Suprapubic skin (tissue), 4 donors: ENCODE results near the gene CCNC. TPM values are rescaled to one million over a fixed set of nuclear protein-coding genes. Genes with fewer than 3 reads are reported as not detected.

Experiments
- DNase-seq, 2 donors: peaks; one replicate each; pipeline ENCODE4 v3.0.0-alpha.2; 2019; ENCODE audit warnings: low spot score in 2 of 2
- H3K27ac ChIP-seq: fragments of 200-600 bp; sonication (generic); one replicate; pipeline ENCODE4 v1.5.1; 2019
- H3K27me3 ChIP-seq: fragments of 200-600 bp; sonication (generic); one replicate; pipeline ENCODE4 v1.5.1; 2019
- H3K36me3 ChIP-seq: fragments of 200-600 bp; sonication (generic); one replicate; pipeline ENCODE4 v1.5.1; 2019
- H3K4me1 ChIP-seq: fragments of 200-600 bp; sonication (generic); one replicate; pipeline ENCODE4 v1.5.1; 2019
- H3K4me3 ChIP-seq: fragments of 200-600 bp; sonication (generic); one replicate; pipeline ENCODE4 v1.5.1; 2019; ENCODE audit warnings: mild to moderate bottlenecking
- H3K9me3 ChIP-seq: fragments of 200-600 bp; sonication (generic); one replicate; pipeline ENCODE4 v1.5.1; 2019
- EP300 ChIP-seq: sonication (generic); formaldehyde crosslinking; IDR thresholded peaks from one replicate; pipeline ENCODE4 v1.6.1; 2017; ENCODE audit warnings: antibody characterized with exemption
- POLR2A ChIP-seq, 2 donors: fragments of 450-650 bp; IDR thresholded peaks; one replicate each; pipeline ENCODE4 v1.6.1; 2017; ENCODE audit warnings: antibody characterized with exemption in 2 of 2, mild to moderate bottlenecking in 2 of 2, moderate library complexity in 2 of 2
- POLR2AphosphoS5 ChIP-seq, 3 donors: sonication (generic); formaldehyde crosslinking; IDR thresholded peaks; one replicate each; pipeline ENCODE4 v1.6.1; 2017; ENCODE audit warnings: antibody characterized with exemption in 3 of 3
- WGBS: methylation state at CpG from one replicate; pipeline ENCODE4 v1.1.5; 2018; 5-methylcytosine and 5-hydroxymethylcytosine counted together
- total RNA-seq, 4 donors: library from RNA; depleted of rRNA; stranded (reverse); fragments of >200 nt; gene quantifications; one replicate each; pipeline ENCODE4 v1.1.0, GENCODE V29; 2016
- TF ChIP-seq, protein P1 (sequence below), 2 donors: fragments of 200-600 bp in 1 of 2; fragments of 450-650 bp in 1 of 2; sonication (generic) in 1 of 2; IDR thresholded peaks; one replicate each; pipeline ENCODE4 v1.5.1; 2016 to 2019; ENCODE audit warnings: antibody characterized with exemption in 2 of 2, mild to moderate bottlenecking in 1 of 2, moderate library complexity in 1 of 2

The CCNC gene
- total RNA-seq, 4 donors from 2014 or later, result 38.4 to 63.4 (median 46.5) TPM

DNA sequence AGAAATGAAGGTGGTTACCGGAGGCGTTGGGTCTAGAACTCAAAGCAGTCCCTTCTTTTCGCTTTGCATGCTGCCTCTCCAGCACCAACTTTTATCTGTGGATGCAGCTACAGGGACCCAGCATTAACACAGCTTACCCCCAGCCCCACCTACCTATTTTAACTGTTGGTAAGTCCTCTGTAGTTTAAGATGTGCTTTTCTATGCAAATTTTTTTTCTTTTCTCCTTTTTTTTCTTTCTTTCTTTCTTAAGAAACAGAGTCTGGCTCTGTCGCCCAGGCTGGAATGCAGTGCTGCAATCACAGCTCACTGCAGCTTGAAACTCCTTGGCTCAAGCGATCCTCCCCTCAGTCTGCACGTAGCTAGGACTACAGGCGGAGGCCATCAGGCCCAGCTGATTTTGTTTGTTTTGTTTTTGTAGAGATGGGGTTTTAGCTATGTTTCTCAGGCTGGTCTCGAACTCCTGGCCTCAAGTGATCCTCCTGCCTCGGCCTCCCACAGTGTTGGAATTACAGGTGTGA lies 46.8 kb downstream of the CCNC start:
- no peaks in the 10 kb centered on the region for H3K9me3 ChIP-seq
- peaks cover 14% of the 10 kb centered on the region for H3K4me1 ChIP-seq
- 38% methylated on average over 9 of the region's 9 CpGs for WGBS
- TF ChIP-seq POLR2A (IDR thresholded peaks at IDR 0.05) (no peak), EP300 (no peak), POLR2AphosphoS5 (IDR thresholded peaks at IDR 0.05) (no peak)
- TF ChIP-seq, protein P1, sequence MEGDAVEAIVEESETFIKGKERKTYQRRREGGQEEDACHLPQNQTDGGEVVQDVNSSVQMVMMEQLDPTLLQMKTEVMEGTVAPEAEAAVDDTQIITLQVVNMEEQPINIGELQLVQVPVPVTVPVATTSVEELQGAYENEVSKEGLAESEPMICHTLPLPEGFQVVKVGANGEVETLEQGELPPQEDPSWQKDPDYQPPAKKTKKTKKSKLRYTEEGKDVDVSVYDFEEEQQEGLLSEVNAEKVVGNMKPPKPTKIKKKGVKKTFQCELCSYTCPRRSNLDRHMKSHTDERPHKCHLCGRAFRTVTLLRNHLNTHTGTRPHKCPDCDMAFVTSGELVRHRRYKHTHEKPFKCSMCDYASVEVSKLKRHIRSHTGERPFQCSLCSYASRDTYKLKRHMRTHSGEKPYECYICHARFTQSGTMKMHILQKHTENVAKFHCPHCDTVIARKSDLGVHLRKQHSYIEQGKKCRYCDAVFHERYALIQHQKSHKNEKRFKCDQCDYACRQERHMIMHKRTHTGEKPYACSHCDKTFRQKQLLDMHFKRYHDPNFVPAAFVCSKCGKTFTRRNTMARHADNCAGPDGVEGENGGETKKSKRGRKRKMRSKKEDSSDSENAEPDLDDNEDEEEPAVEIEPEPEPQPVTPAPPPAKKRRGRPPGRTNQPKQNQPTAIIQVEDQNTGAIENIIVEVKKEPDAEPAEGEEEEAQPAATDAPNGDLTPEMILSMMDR (IDR thresholded peaks at IDR 0.05), result no peak
- no peaks in the 10 kb centered on the region for H3K36me3 ChIP-seq
- H3K27me3 ChIP-seq, result no peaks in the 10 kb centered on the region
- peak overlapping the region; percentile 80 for H3K4me3 ChIP-seq
- DNase-seq, result no peak
- H3K27ac ChIP-seq, result peak overlapping the region; percentile 90

DNA sequence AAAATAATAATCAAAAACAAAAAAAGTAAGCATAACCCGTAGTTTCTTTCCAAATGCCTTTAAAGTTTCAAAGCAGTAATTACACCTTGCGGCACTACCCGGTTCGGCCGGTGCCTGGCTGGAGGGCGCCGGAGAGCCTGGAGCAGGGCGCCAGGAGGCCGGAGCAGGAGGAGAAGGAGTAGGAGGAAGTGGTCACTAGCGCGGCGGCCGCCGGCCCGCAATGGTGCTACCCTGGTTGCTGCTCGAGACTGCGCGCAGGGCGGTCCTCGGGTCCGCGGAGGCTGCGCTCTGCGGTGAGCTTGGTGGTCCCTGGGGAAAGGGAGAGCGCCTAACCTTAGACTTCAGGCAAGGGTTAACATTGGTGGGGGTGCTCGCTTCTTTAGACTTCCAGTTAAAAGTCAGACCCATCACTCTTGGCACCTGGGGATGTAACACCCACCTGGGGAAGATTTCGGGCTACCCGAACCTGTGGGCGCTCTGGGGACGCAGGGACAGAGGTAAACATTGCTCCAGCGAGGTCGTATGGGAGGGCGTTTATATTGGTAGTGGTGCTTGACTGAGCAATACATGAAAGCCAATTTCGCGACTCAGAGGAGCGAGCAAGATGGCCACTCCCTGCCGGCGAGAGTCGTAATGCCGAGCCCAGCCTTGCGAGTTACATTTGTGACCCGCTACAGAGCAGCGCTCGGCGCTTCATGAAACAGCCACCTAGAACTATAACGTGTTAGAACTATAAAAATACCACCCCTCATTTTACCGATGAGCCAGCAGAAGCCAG lies 47.4 kb downstream of the CCNC start:
- peak overlapping the region; percentile 90 for H3K27ac ChIP-seq
- H3K4me1 ChIP-seq, result peaks cover 14% of the 10 kb centered on the region
- under 1% methylated on average over 29 of the region's 47 CpGs for WGBS
- no peaks in the 10 kb centered on the region for H3K27me3 ChIP-seq
- peak in 1 of 2 donors; percentile 38 for TF ChIP-seq POLR2A (IDR thresholded peaks at IDR 0.05)
- no peak for TF ChIP-seq EP300
- TF ChIP-seq, protein P1 (IDR thresholded peaks at IDR 0.05), result peak; percentile 78 to 95
- peak in 2 of 3 donors; percentile 31 to 72 for TF ChIP-seq POLR2AphosphoS5 (IDR thresholded peaks at IDR 0.05)
- H3K4me3 ChIP-seq, result peak overlapping the region; percentile 80
- no peaks in the 10 kb centered on the region for H3K9me3 ChIP-seq
- peak; percentile 89 to 92 for DNase-seq
- no peaks in the 10 kb centered on the region for H3K36me3 ChIP-seq

DNA sequence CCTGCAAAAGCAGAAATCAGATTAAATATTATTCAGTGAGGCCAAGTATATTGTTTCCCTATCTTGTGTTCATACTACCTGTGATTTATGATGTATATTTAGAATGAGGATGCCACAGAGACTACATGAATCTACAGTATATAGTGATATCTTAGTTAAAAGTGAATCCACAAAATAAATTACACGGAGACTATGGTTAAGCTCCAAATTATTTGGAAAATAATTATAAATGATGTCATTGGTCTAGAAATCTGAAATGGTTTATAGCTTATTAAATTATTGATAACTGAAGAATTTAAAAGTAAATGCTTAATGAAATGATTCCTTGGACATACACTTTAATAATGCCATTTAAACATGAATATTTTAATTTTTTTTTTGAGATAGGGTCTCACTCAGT lies 49.0 kb downstream of the CCNC start:
- H3K36me3 ChIP-seq, result no peaks in the 10 kb centered on the region
- TF ChIP-seq POLR2A (IDR thresholded peaks at IDR 0.05), result no peak
- TF ChIP-seq, protein P1 (IDR thresholded peaks at IDR 0.05), result no peak
- no peak for TF ChIP-seq POLR2AphosphoS5 (IDR thresholded peaks at IDR 0.05)
- TF ChIP-seq EP300, result no peak
- H3K27me3 ChIP-seq, result no peaks in the 10 kb centered on the region
- 98% methylated on average over 1 of the region's 1 CpG for WGBS
- DNase-seq, result no peak
- H3K27ac ChIP-seq, result no peak overlapping the region
- H3K4me1 ChIP-seq, result peaks cover 16% of the 10 kb centered on the region
- no peak overlapping the region for H3K4me3 ChIP-seq
- no peaks in the 10 kb centered on the region for H3K9me3 ChIP-seq

DNA sequence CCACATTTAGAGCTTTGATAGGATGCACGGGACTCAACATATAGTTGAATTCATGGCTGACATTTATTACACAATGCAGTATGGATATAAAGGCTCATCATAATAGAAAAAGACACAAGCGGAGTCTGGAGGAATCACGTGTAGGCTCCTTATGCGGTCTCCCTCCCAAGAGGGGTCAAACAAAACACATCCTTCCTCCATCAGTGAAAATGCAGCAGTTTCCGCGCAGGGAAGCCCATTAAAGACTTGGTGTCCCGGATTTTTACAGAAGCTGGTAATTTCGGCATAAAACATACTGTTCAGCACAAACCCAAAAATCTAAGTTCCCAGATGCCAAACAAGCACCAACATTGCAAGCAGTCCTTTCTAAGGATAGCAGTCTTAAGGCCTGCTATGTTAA lies 54.4 kb downstream of the CCNC start:
- H3K27me3 ChIP-seq, result no peaks in the 10 kb centered on the region
- H3K4me1 ChIP-seq, result peaks cover 12% of the 10 kb centered on the region
- 64% methylated on average over 8 of the region's 8 CpGs for WGBS
- no peaks in the 10 kb centered on the region for H3K9me3 ChIP-seq
- no peak overlapping the region for H3K27ac ChIP-seq
- no peaks in the 10 kb centered on the region for H3K36me3 ChIP-seq
- TF ChIP-seq, protein P1 (IDR thresholded peaks at IDR 0.05), result no peak
- TF ChIP-seq POLR2A (IDR thresholded peaks at IDR 0.05) (no peak), EP300 (no peak), POLR2AphosphoS5 (IDR thresholded peaks at IDR 0.05) (no peak)
- peak overlapping the region; percentile 80 for H3K4me3 ChIP-seq
- DNase-seq, result no peak

DNA sequence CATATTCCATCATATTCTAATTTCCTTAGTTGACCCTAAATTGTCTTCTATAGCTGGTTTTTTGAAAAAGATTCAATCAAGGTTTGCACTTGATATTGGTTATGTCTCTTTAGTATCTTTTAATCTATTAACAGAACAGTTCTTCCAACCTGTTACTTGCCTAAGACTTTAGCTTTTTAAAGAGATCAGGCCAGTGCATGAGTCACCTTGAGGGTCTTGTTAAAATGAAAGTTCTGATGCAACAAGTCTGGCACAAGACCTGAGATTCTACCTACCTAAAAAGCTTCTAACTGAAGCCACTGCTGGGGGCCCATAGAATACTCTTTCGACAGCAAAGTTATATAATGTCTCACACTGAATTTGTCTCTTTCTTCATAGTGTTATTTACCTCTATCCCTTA lies 56.4 kb downstream of the CCNC start:
- no peak overlapping the region for H3K27ac ChIP-seq
- WGBS, result 97% methylated on average over 1 of the region's 1 CpG

More for the DNA sequence above, 56.4 kb downstream of the CCNC start:
- no peak overlapping the region for H3K4me3 ChIP-seq
- no peaks in the 10 kb centered on the region for H3K27me3 ChIP-seq
- H3K36me3 ChIP-seq, result no peaks in the 10 kb centered on the region
- H3K9me3 ChIP-seq, result no peaks in the 10 kb centered on the region
- H3K4me1 ChIP-seq, result peaks cover 12% of the 10 kb centered on the region
- no peak for DNase-seq
- TF ChIP-seq EP300 (no peak), POLR2AphosphoS5 (IDR thresholded peaks at IDR 0.05) (no peak), POLR2A (IDR thresholded peaks at IDR 0.05) (no peak)
- TF ChIP-seq, protein P1 (IDR thresholded peaks at IDR 0.05), result no peak
